Measurements from ENCODE around the gene NADSYN1.

NADSYN1 gene

GRCh38 chr11:71452199-71453036 lies 585 bp upstream of the NADSYN1 start (continued):
- 0 out of 2 replicates have a peak, but pooled peaks have one; percentile 13 for TF ChIP-seq ZNF398 (tag by site-specific recombination; IDR thresholded peaks at IDR 0.05)
- TF ChIP-seq ZBTB20 (tag by site-specific recombination; IDR thresholded peaks at IDR 0.05): 0 out of 2 replicates have a peak, but pooled peaks have one; percentile 13
- no peak for TF ChIP-seq ZNF341 (tag by site-specific recombination; IDR thresholded peaks at IDR 0.05; ENCODE audit: low read depth)
- TF ChIP-seq ZBTB49 (tag by site-specific recombination; IDR thresholded peaks at IDR 0.05; ENCODE audit: low read depth): no peak
- TF ChIP-seq ZNF202 (tag by site-specific recombination; IDR thresholded peaks at IDR 0.05; ENCODE audit: borderline replicate concordance): no peak
- TF ChIP-seq ZNF549 (tag by site-specific recombination; IDR thresholded peaks at IDR 0.05): no peak
- peak; percentile 75 for TF ChIP-seq PATZ1 (tag by site-specific recombination; IDR thresholded peaks at IDR 0.05)
- no peak for TF ChIP-seq ZNF660 (tag by site-specific recombination; IDR thresholded peaks at IDR 0.05)
- TF ChIP-seq ZXDB (tag by site-specific recombination; IDR thresholded peaks at IDR 0.05): peak; percentile 95
- TF ChIP-seq GLI2 (tag by site-specific recombination; IDR thresholded peaks at IDR 0.05; ENCODE audit: borderline replicate concordance, low read depth): no peak
- TF ChIP-seq GLI4 (tag by site-specific recombination; IDR thresholded peaks at IDR 0.05): no peak
- no peak for TF ChIP-seq ZNF18 (tag by site-specific recombination; IDR thresholded peaks at IDR 0.05)
- no peak for TF ChIP-seq ZBTB11 (tag by site-specific recombination; conservative IDR thresholded peaks at IDR 0.05; ENCODE audit: low read depth)
- peak; percentile 6; the same call in 1 of the 2 replicates for TF ChIP-seq EGR2 (tag by site-specific recombination; IDR thresholded peaks at IDR 0.05; ENCODE audit: low read depth)
- TF ChIP-seq ZNF530 (tag by site-specific recombination; IDR thresholded peaks at IDR 0.05; ENCODE audit: low read depth): no peak
- no peak for TF ChIP-seq ZNF416 (tag by site-specific recombination; IDR thresholded peaks at IDR 0.05)
- TF ChIP-seq ZNF23 (tag by site-specific recombination; IDR thresholded peaks at IDR 0.05; ENCODE audit: borderline replicate concordance): peak; percentile 78; the same call in 1 of the 2 replicates
- peak; percentile 36; the same call in 1 of the 2 replicates for TF ChIP-seq ZEB2 (tag by site-specific recombination; IDR thresholded peaks at IDR 0.05)
- no peak for TF ChIP-seq ZBTB48 (tag by site-specific recombination; IDR thresholded peaks at IDR 0.05)
- TF ChIP-seq ZNF114 (tag by site-specific recombination; IDR thresholded peaks at IDR 0.05): no peak
- TF ChIP-seq ZNF561 (tag by site-specific recombination; IDR thresholded peaks at IDR 0.05; ENCODE audit: borderline replicate concordance): no peak
- no peak for TF ChIP-seq SETDB1 (IDR thresholded peaks at IDR 0.05; ENCODE audit: insufficient read length, low read length)
- TF ChIP-seq ELK4 (IDR thresholded peaks at IDR 0.05; ENCODE audit: borderline replicate concordance, low read depth, low read length): no peak
- TF ChIP-seq ZNF239 (tag by site-specific recombination; IDR thresholded peaks at IDR 0.05): no peak
- peak; percentile 24; the same call in 1 of the 2 replicates for TF ChIP-seq ZFHX2 (tag by site-specific recombination; conservative IDR thresholded peaks at IDR 0.05)
- TF ChIP-seq ZNF133 (tag by site-specific recombination; IDR thresholded peaks at IDR 0.05): no peak
- no peak for TF ChIP-seq ZNF624 (tag by site-specific recombination; IDR thresholded peaks at IDR 0.05)
